HG03521 (cell line): ENCODE data around the gene APP.

ENCODE experiments used
- ATAC-seq: cut with Tn5 transposase; IDR thresholded peaks from one replicate; pipeline ENCODE4 v1.9.1; 2021; ENCODE audit warnings: mild to moderate bottlenecking, moderate library complexity; ENCODE audit not compliant: unreplicated experiment

APP gene

GRCh38 chr21:26127918-26128317 lies 42.7 kb downstream of the APP start:
- no peak for ATAC-seq

- ATAC-seq: no peak
Measured at GRCh38 chr21:26127073-26127814, 43.3 kb downstream of the APP start.

GRCh38 chr21:26126168-26126553 lies 44.4 kb downstream of the APP start:
- ATAC-seq: no peak

- ATAC-seq: no peak
Measured at GRCh38 chr21:26125433-26126167, 45.0 kb downstream of the APP start.

GRCh38 chr21:26124896-26125295 lies 45.7 kb downstream of the APP start:
- ATAC-seq: no peak

- ATAC-seq: no peak
Measured at GRCh38 chr21:26124421-26124833, 46.1 kb downstream of the APP start.

GRCh38 chr21:26123012-26123411 lies 47.6 kb downstream of the APP start:
- no peak for ATAC-seq

GRCh38 chr21:26120828-26121227 lies 49.7 kb downstream of the APP start:
- no peak for ATAC-seq

GRCh38 chr21:26119906-26120305 lies 50.7 kb downstream of the APP start:
- ATAC-seq: no peak

GRCh38 chr21:26118938-26119540 lies 51.5 kb downstream of the APP start:
- no peak for ATAC-seq

GRCh38 chr21:26117972-26118367 lies 52.6 kb downstream of the APP start:
- no peak for ATAC-seq

- ATAC-seq: no peak
Measured at GRCh38 chr21:26117324-26117971, 53.1 kb downstream of the APP start.

- no peak for ATAC-seq
Measured at GRCh38 chr21:26116456-26117011, 54.0 kb downstream of the APP start.

GRCh38 chr21:26115899-26116298 lies 54.7 kb downstream of the APP start:
- ATAC-seq: no peak

GRCh38 chr21:26115305-26115704 lies 55.3 kb downstream of the APP start:
- ATAC-seq: no peak

GRCh38 chr21:26112975-26113374 lies 57.6 kb downstream of the APP start:
- no peak for ATAC-seq

- ATAC-seq: no peak
Measured at GRCh38 chr21:26112127-26112742, 58.3 kb downstream of the APP start.

GRCh38 chr21:26110715-26111114 lies 59.9 kb downstream of the APP start:
- ATAC-seq: no peak

GRCh38 chr21:26107429-26107828 lies 63.1 kb downstream of the APP start:
- ATAC-seq: no peak

GRCh38 chr21:26106562-26106961 lies 64.0 kb downstream of the APP start:
- ATAC-seq: no peak

- no peak for ATAC-seq
Measured at GRCh38 chr21:26105819-26106218, 64.8 kb downstream of the APP start.
